Aortic smooth muscle cell (primary cell): Measurements from ENCODE around the gene REM2. TPM values are rescaled to one million over a fixed set of nuclear protein-coding genes. Genes with fewer than 3 reads are reported as not detected.

Experiments
- total RNA-seq: library from RNA; depleted of rRNA; stranded (reverse); fragments of >200 nt; gene quantifications from 2 replicates; pipeline ENCODE4 v1.2.3, GENCODE V29; 2014

The REM2 gene
- 0.12 and 0.26 TPM in 2 replicates for total RNA-seq

GRCh38 chr14:22883173-22883976 is at the start of gene REM2:
Gene REM2, plus strand, starts transcription at chr14:22883222. Its CDS starts 66 bp downstream, at chr14:22883288.

GRCh38 chr14:22836301-22837113 is 46.5 kb upstream of the REM2 start, which contains the start of gene MMP14:
Gene MMP14, plus strand, starts transcription at chr14:22836585. Its CDS starts 233 bp downstream, at chr14:22836818.

GRCh38 chr14:22871224-22872032 is 11.6 kb upstream of the REM2 start, which contains the start of gene LRP10:
Gene LRP10, plus strand, starts transcription at chr14:22871740. Its CDS starts 564 bp downstream, at chr14:22872304.

GRCh38 chr14:22918804-22919600 is 36.0 kb downstream of the REM2 start, which contains the start of gene RBM23:
Gene RBM23, minus strand, starts transcription at chr14:22919149.

GRCh38 chr14:22929104-22929960 is 46.3 kb downstream of the REM2 start, which contains the start of gene PRMT5:
Gene PRMT5, minus strand, starts transcription at chr14:22929376. Its CDS starts 15 bp downstream, at chr14:22929361.

Other genes with a start within 250 kb of the REM2 start
- not detected in 2 replicates for gene OR6J1, start 238.9 kb upstream of the REM2 start, total RNA-seq
- 39.6 and 59.2 TPM in 2 replicates for gene OXA1L, start 116.5 kb upstream of the REM2 start, total RNA-seq
- gene SLC7A7, start 67.8 kb upstream of the REM2 start, total RNA-seq: 1.9 and 2.6 TPM in 2 replicates
- gene MRPL52, start 53.3 kb upstream of the REM2 start, total RNA-seq: 31.1 and 46.6 TPM in 2 replicates
- gene MMP14, start 46.6 kb upstream of the REM2 start, total RNA-seq: 378 and 489 TPM in 2 replicates
- gene LRP10, start 11.5 kb upstream of the REM2 start, total RNA-seq: 56.5 and 78.7 TPM in 2 replicates
- 60.1 and 75.9 TPM in 2 replicates for gene RBM23, start 35.9 kb downstream of the REM2 start, total RNA-seq
- 35.3 and 59.3 TPM in 2 replicates for gene PRMT5, start 46.2 kb downstream of the REM2 start, total RNA-seq
- gene HAUS4, start 73.9 kb downstream of the REM2 start, total RNA-seq: 35.9 and 40.2 TPM in 2 replicates
- gene AJUBA, start 99.3 kb downstream of the REM2 start, total RNA-seq: 10.7 and 19.0 TPM in 2 replicates
- 6.2 and 7.5 TPM in 2 replicates for gene C14orf93, start 126.9 kb downstream of the REM2 start, total RNA-seq
- gene PSMB5, start 151.7 kb downstream of the REM2 start, total RNA-seq: 167 and 209 TPM in 2 replicates
- gene PSMB11, start 159.0 kb downstream of the REM2 start, total RNA-seq: not detected in 2 replicates
- gene CDH24, start 174.3 kb downstream of the REM2 start, total RNA-seq: 3.0 and 3.4 TPM in 2 replicates
- 84.7 and 85.7 TPM in 2 replicates for gene ACIN1, start 211.9 kb downstream of the REM2 start, total RNA-seq
- 68.8 and 72.7 TPM in 2 replicates for gene C14orf119, start 212.3 kb downstream of the REM2 start, total RNA-seq
- 0.06 and 0.13 TPM in 2 replicates for gene CIROP, start 221.8 kb downstream of the REM2 start, total RNA-seq
- gene CEBPE, start 236.0 kb downstream of the REM2 start, total RNA-seq: not detected in 2 replicates